HepG2 (cell line): ENCODE data around the gene TMEM63C. TPM values are rescaled to one million over a fixed set of nuclear protein-coding genes. Genes with fewer than 3 reads are reported as not detected.

ENCODE experiments used
- ATAC-seq: fragments of 200-7000 bp; cut with Tn5 transposase; 3 replicates; pipeline ENCODE4 v1.9.1; 2020; ENCODE audit warnings: mild to moderate bottlenecking, moderate library complexity
- BruUV-seq: library from RNA; stranded (reverse); fragments of 400-500 nt; replicated peaks from 2 replicates; lab custom pipeline; 2021; lab: Mats Ljungman, UMichigan
- CTCF ChIA-PET: fragments of 300-600 bp; formaldehyde crosslinking; extraction: SDS; loops from one replicate; lab custom pipeline; 2021; ENCODE audit warnings: low total read pairs, inconsistent platforms, low intra/inter-chr PET ratio; lab: Yijun Ruan, JAX
- POLR2A ChIA-PET: fragments of 350-600 bp; sonication (Branson Sonifier 250); formaldehyde crosslinking; loops from one replicate; lab custom pipeline; 2020; ENCODE audit warnings: antibody characterized with exemption, inconsistent platforms; lab: Yijun Ruan, JAX
- DNase-seq: peaks from one replicate; pipeline ENCODE4 v3.0.0-alpha.2; 2015; ENCODE audit warnings: low spot score
- FAIRE-seq: peaks from 3 replicates; lab custom pipeline; 2011; peaks lifted over from hg19 to GRCh38; lab: Jason Lieb, UNC
- H2AFZ ChIP-seq: one replicate; pipeline ENCODE4 v1.6.1; 2011; ENCODE audit warnings: low read length, inconsistent platforms
- H3K27ac ChIP-seq: fragments of 300-600 bp; 3 replicates; pipeline ENCODE4 v1.8.0; 2011; ENCODE audit warnings: mixed run types, mild to moderate bottlenecking, mixed read lengths, low read length, inconsistent platforms; ENCODE audit not compliant: insufficient read depth; ENCODE audit errors: extremely low read length
- H3K27me3 ChIP-seq, 2 experiments: fragments of 200-600 bp in 1 of 2; 2 replicates in 1 of 2; 3 replicates in 1 of 2; pipeline versions ENCODE4 v1.6.0 to v1.8.0; 2011; ENCODE audit warnings: low read length in 2 of 2, mild to moderate bottlenecking in 2 of 2, moderate library complexity in 2 of 2, inconsistent platforms in 1 of 2; ENCODE audit not compliant: insufficient read depth in 2 of 2, control insufficient read depth in 1 of 2
- H3K36me3 ChIP-seq, 2 experiments: fragments of 200-600 bp in 1 of 2; replicated peaks in 1 of 2; 2 replicates in 1 of 2; 3 replicates in 1 of 2; pipeline versions ENCODE4 v1.5.1 to v1.8.0; 2011; ENCODE audit warnings: low read length in 2 of 2, inconsistent platforms in 1 of 2; ENCODE audit not compliant: insufficient read depth in 2 of 2, control insufficient read depth in 1 of 2
- H3K4me1 ChIP-seq: 2 replicates; pipeline ENCODE4 v1.5.1; 2012; ENCODE audit warnings: low read length, inconsistent platforms; ENCODE audit not compliant: insufficient read depth
- H3K4me2 ChIP-seq: 2 replicates; pipeline ENCODE4 v1.6.0; 2011; ENCODE audit warnings: low read depth, low read length, inconsistent platforms
- H3K4me3 ChIP-seq, 3 experiments: fragments of 200-600 bp in 1 of 3; sonication (generic), shearing (Covaris generic) in 1 of 3; replicated peaks in 1 of 3; 2 replicates each; pipeline ENCODE4 v1.5.1; 2011 to 2016; ENCODE audit warnings: low read length in 3 of 3, inconsistent platforms in 2 of 3, low read depth in 2 of 3, mild to moderate bottlenecking in 2 of 3, control low read depth in 1 of 3, mixed read lengths in 1 of 3; ENCODE audit not compliant: insufficient read depth in 1 of 3
- H3K79me2 ChIP-seq: one replicate; pipeline ENCODE4 v1.6.1; 2011; ENCODE audit warnings: low read length, inconsistent platforms; ENCODE audit not compliant: insufficient read depth
- H3K9ac ChIP-seq: 2 replicates; pipeline ENCODE4 v1.6.0; 2011; ENCODE audit warnings: mild to moderate bottlenecking, low read depth, low read length, inconsistent platforms; ENCODE audit not compliant: insufficient read depth
- H3K9me3 ChIP-seq: 2 replicates; pipeline ENCODE4 v1.5.1; 2012; ENCODE audit warnings: mild to moderate bottlenecking, low read length
- H4K20me1 ChIP-seq: 2 replicates; pipeline ENCODE4 v1.6.0; 2011; ENCODE audit warnings: inconsistent platforms, mild to moderate bottlenecking, low read length, moderate library complexity; ENCODE audit not compliant: insufficient read depth
- GABPA ChIP-seq, 2 experiments: IDR thresholded peaks; 2 replicates each; pipeline ENCODE4 v1.6.1; 2011 to 2016; ENCODE audit warnings: low read depth in 2 of 2, low read length in 1 of 2, missing biosample characterization in 1 of 2, missing genetic modification characterization in 1 of 2
- LRRFIP1 ChIP-seq: sonication (generic); formaldehyde crosslinking; conservative IDR thresholded peaks from 2 replicates; pipeline ENCODE4 v1.4.0; 2020; ENCODE audit warnings: missing genetic modification reagents
- ZNF326 ChIP-seq: sonication (generic); formaldehyde crosslinking; IDR thresholded peaks from 2 replicates; pipeline ENCODE4 v1.4.0; 2020; ENCODE audit warnings: missing genetic modification reagents, borderline replicate concordance
- WGBS: methylation state at CpG from one replicate; pipeline ENCODE4 v1.1.6; 2017; ENCODE audit warnings: low lambda C conversion rate; 5-methylcytosine and 5-hydroxymethylcytosine counted together
- in situ Hi-C: cut with HindIII; loops from 2 replicates; pipeline ENCODE4 v1.10.0; 2017; ENCODE audit warnings: low pct_unique_long_range_greater_than_20kb; ENCODE audit not compliant: extremely low pct_ligation_motif_present
- intact Hi-C: fragments of 100-400 bp; cut with micrococcal nuclease; formaldehyde crosslinking; loops from one replicate; pipeline ENCODE4 v1.10.0; 2022; ENCODE audit not compliant: unreplicated experiment
- polyA plus RNA-seq, 8 experiments: library from polyadenylated mRNA; depleted of rRNA in 3 of 8; stranded (reverse) in 7 of 8; unstranded in 1 of 8; fragments of >200 nt; fragmentation: Illumina TruSeq in 4 of 8; extraction: Trizol in 4 of 8; gene quantifications; 2 replicates each; pipeline versions ENCODE4 v1.2.1 to v1.2.3, GENCODE V29; 2011 to 2016; ENCODE audit warnings: low read depth in 4 of 8, missing spikeins in 1 of 8, mixed read lengths in 1 of 8; ENCODE audit not compliant: insufficient read depth in 1 of 8
- total RNA-seq, 5 experiments: library from RNA; depleted of rRNA; stranded (reverse); fragments of >200 nt; fragmentation: Illumina TruSeq; extraction: Trizol; gene quantifications; 2 replicates each; pipeline ENCODE4 v1.2.3, GENCODE V29; 2016; ENCODE audit warnings: low read depth in 1 of 5

Gene TMEM63C
- total and polyA plus RNA-seq, 2 of the 13 experiments (the other 11 are each of a cell fraction or from before 2014, with no cell fraction given): 0.17 to 0.27 TPM

GRCh38 chr14:77259025-77259715 is 77.6 kb downstream of the TMEM63C start:
- TF ChIP-seq LRRFIP1 (no peak), ZNF326 (CRISPR knock-in tag) (no peak)
- TF ChIP-seq, all 625 proteins: peak for 0
- peaks cover 9 to 34% of the 10 kb centered on the region in 2 experiments for H3K27me3 ChIP-seq
- WGBS: 85% methylated on average over 3 of the region's 11 CpGs

GRCh38 chr14:77260199-77260598 is 78.6 kb downstream of the TMEM63C start:
- ChIA-PET POLR2A (no interaction called here), CTCF (no interaction called here)
- no peak for TF ChIP-seq GABPA (IDR thresholded peaks at IDR 0.05; ENCODE audit: low read depth, low read length)
- no peak for TF ChIP-seq GABPA (CRISPR knock-in tag; IDR thresholded peaks at IDR 0.05; ENCODE audit: low read depth)
- FAIRE-seq (no peak), DNase-seq (no peak), ATAC-seq (no peak)
- no peak overlapping the region for H3K27ac ChIP-seq
- intact Hi-C loops (no loop called here), in situ Hi-C loops (no loop called here)
- H3K4me3 ChIP-seq: no peak overlapping the region
- peaks cover 2% of the 10 kb centered on the region; the same call in 1 of the 2 replicates for H4K20me1 ChIP-seq
- no peak overlapping the region for H3K4me2 ChIP-seq
- no peaks in the 10 kb centered on the region; the same call in 1 of the 2 replicates for H3K4me1 ChIP-seq
- H2AFZ ChIP-seq: no peak overlapping the region
- no peaks in the 10 kb centered on the region for H3K79me2 ChIP-seq
- no peak overlapping the region for H3K9ac ChIP-seq
- peaks cover 9 to 43% of the 10 kb centered on the region in 2 experiments for H3K27me3 ChIP-seq
- no peaks in the 10 kb centered on the region for H3K9me3 ChIP-seq
- WGBS: 72% methylated on average over 6 of the region's 11 CpGs
- no TSS peak for BruUV-seq
- H3K36me3 ChIP-seq: no peaks in the 10 kb centered on the region

More at GRCh38 chr14:77259025-77259715, 77.6 kb downstream of the TMEM63C start:
- H3K4me3 ChIP-seq: no peak overlapping the region
- peak; percentile 50 for ATAC-seq
- peak; percentile 8 for DNase-seq
- H3K79me2 ChIP-seq: no peaks in the 10 kb centered on the region
- intact Hi-C loops: no loop called here
- ChIA-PET POLR2A (no interaction called here), CTCF (no interaction called here)
- no peaks in the 10 kb centered on the region for H3K36me3 ChIP-seq
- H3K9ac ChIP-seq: no peak overlapping the region
- no peak overlapping the region for H3K27ac ChIP-seq
- no peak overlapping the region for H2AFZ ChIP-seq
- FAIRE-seq: no peak
- H3K4me2 ChIP-seq: no peak overlapping the region
- no peaks in the 10 kb centered on the region for H4K20me1 ChIP-seq
- H3K9me3 ChIP-seq: no peaks in the 10 kb centered on the region
- no peaks in the 10 kb centered on the region; the same call in 1 of the 2 replicates for H3K4me1 ChIP-seq
- BruUV-seq: no TSS peak
- in situ Hi-C loops: no loop called here
